HCT116 (cell line): ENCODE measurements around the gene ATF7. TPM values are rescaled to one million over a fixed set of nuclear protein-coding genes. Genes with fewer than 3 reads are reported as not detected.
A peak's percentile ranks its signal among the peaks of the same experiment; 100 is the strongest.

ENCODE experiments used
- ATAC-seq: fragments of 200-7000 bp; cut with Tn5 transposase; 2 replicates; pipeline ENCODE4 v1.9.1; 2020; ENCODE audit warnings: mild to moderate bottlenecking, moderate library complexity
- BruUV-seq: library from RNA; stranded (reverse); fragments of 400-500 nt; replicated peaks from 2 replicates; lab custom pipeline; 2021; lab: Mats Ljungman, UMichigan
- CTCF ChIA-PET: fragments of 300-600 bp; sonication (Branson Sonifier 250); formaldehyde crosslinking; loops from one replicate; lab custom pipeline; 2021; ENCODE audit warnings: antibody characterized with exemption; lab: Charles Lee
- POLR2A ChIA-PET: fragments of 300-600, 350-600 bp; sonication (Branson Sonifier 250); formaldehyde crosslinking; loops from one replicate; lab custom pipeline; 2021; ENCODE audit warnings: antibody characterized with exemption; lab: Charles Lee
- RAD21 ChIA-PET, 2 experiments: fragments of 300-600 bp; sonication (Branson Sonifier 250); formaldehyde crosslinking; loops; one replicate each; lab custom pipeline; 2023; ENCODE audit warnings: low total read pairs in 2 of 2; ENCODE audit not compliant: uncharacterized antibody in 2 of 2, unreplicated experiment in 2 of 2, low non-redundant PET in 1 of 2; lab: Charles Lee
- DNase-seq: peaks from one replicate; pipeline ENCODE4 v3.0.0-alpha.2; 2010; ENCODE audit warnings: low read depth, low spot score
- H2AFZ ChIP-seq: fragments of 200-600 bp; shearing (Covaris generic), sonication (generic); 2 replicates; pipeline ENCODE4 v1.6.1; 2017; ENCODE audit warnings: low read depth, mixed run types, mixed read lengths, antibody characterized with exemption, low read length; ENCODE audit not compliant: poor library complexity, severe bottlenecking
- H3K27ac ChIP-seq: 2 replicates; pipeline ENCODE4 v1.5.1; 2012; ENCODE audit warnings: low read depth, low read length
- H3K27me3 ChIP-seq: fragments of 200-600 bp; sonication (generic); 2 replicates; pipeline ENCODE4 v1.6.1; 2016; ENCODE audit warnings: mixed run types, low read length, mixed read lengths; ENCODE audit not compliant: insufficient read depth
- H3K36me3 ChIP-seq, 2 experiments: fragments of 200-500 bp in 1 of 2; fragments of 200-600 bp in 1 of 2; sonication (Bioruptor generic) in 1 of 2; sonication (generic) in 1 of 2; 2 replicates each; pipeline versions ENCODE4 v1.5.1 to v1.6.1; 2014 to 2016; ENCODE audit warnings: low read length in 2 of 2, inconsistent platforms in 1 of 2, mixed read lengths in 1 of 2, mixed run types in 1 of 2; ENCODE audit not compliant: insufficient read depth in 2 of 2, control insufficient read depth in 1 of 2
- H3K4me1 ChIP-seq, 2 experiments: fragments of 200-600 bp in 1 of 2; sonication (generic) in 1 of 2; 2 replicates each; pipeline versions ENCODE4 v1.5.1 to v1.6.1; 2012 to 2017; ENCODE audit warnings: low read length in 2 of 2, inconsistent platforms in 1 of 2, mild to moderate bottlenecking in 1 of 2, mixed read lengths in 1 of 2, mixed run types in 1 of 2, moderate library complexity in 1 of 2; ENCODE audit not compliant: insufficient read depth in 2 of 2, control insufficient read depth in 1 of 2
- H3K4me2 ChIP-seq: fragments of 200-600 bp; sonication (generic); 2 replicates; pipeline ENCODE4 v1.6.1; 2017; ENCODE audit warnings: mixed run types, low read length, mixed read lengths
- H3K4me3 ChIP-seq, 2 experiments: fragments of 200-600 bp in 1 of 2; sonication (generic) in 1 of 2; replicated peaks in 1 of 2; 2 replicates each; pipeline ENCODE4 v1.5.1; 2011 to 2016; ENCODE audit warnings: low read length in 2 of 2, control low read depth in 1 of 2, low read depth in 1 of 2, mild to moderate bottlenecking in 1 of 2, mixed read lengths in 1 of 2, mixed run types in 1 of 2
- H3K79me2 ChIP-seq: fragments of 200-600 bp; sonication (generic); 2 replicates; pipeline ENCODE4 v1.6.1; 2017; ENCODE audit warnings: mild to moderate bottlenecking, mixed run types, low read length, moderate library complexity, mixed read lengths; ENCODE audit not compliant: insufficient read depth
- H3K9ac ChIP-seq: fragments of 200-600 bp; sonication (generic); 2 replicates; pipeline ENCODE4 v1.6.1; 2016; ENCODE audit warnings: low read length, mixed read lengths
- H3K9me2 ChIP-seq: fragments of 200-600 bp; sonication (generic), shearing (Covaris generic); 2 replicates; pipeline ENCODE4 v1.6.1; 2017; ENCODE audit warnings: mixed run types, mild to moderate bottlenecking, moderate library complexity; ENCODE audit not compliant: insufficient read depth
- H3K9me3 ChIP-seq, 2 experiments: fragments of 200-500 bp in 1 of 2; fragments of 200-600 bp in 1 of 2; sonication (Bioruptor generic) in 1 of 2; sonication (generic) in 1 of 2; 2 replicates each; pipeline ENCODE4 v1.6.1; 2014 to 2017; ENCODE audit warnings: low read length in 2 of 2, mixed read lengths in 2 of 2, inconsistent platforms in 1 of 2, low read depth in 1 of 2, mild to moderate bottlenecking in 1 of 2, mixed run types in 1 of 2, moderate library complexity in 1 of 2; ENCODE audit not compliant: control insufficient read depth in 1 of 2, insufficient read depth in 1 of 2
- H4K20me1 ChIP-seq: fragments of 200-600 bp; sonication (generic), shearing (Covaris generic); 2 replicates; pipeline ENCODE4 v1.6.1; 2017; ENCODE audit warnings: mixed run types, mild to moderate bottlenecking, moderate library complexity; ENCODE audit not compliant: insufficient read depth
- ELF1 ChIP-seq: IDR thresholded peaks from 2 replicates; pipeline ENCODE4 v1.6.1; 2012; ENCODE audit warnings: low read depth, borderline replicate concordance
- EZH2 ChIP-seq: fragments of 200-600 bp; sonication (generic); IDR thresholded peaks from 2 replicates; pipeline ENCODE4 v1.6.1; 2017; ENCODE audit warnings: antibody characterized with exemption, mixed run types
- FOSL1 ChIP-seq: IDR thresholded peaks from 2 replicates; pipeline ENCODE4 v1.6.1; 2012; ENCODE audit warnings: low read depth
- SIN3A ChIP-seq: IDR thresholded peaks from 2 replicates; pipeline ENCODE4 v1.6.1; 2012; ENCODE audit warnings: low read depth
- intact Hi-C: fragments of 100-400 bp; cut with micrococcal nuclease; formaldehyde crosslinking; loops from 2 replicates; pipeline ENCODE4 v1.10.0; 2022
- total RNA-seq: library from RNA; stranded (reverse); gene quantifications from one replicate; pipeline ENCODE4 v1.2.1, GENCODE V29; 2021; ENCODE audit not compliant: unreplicated experiment

Gene ATF7
- total RNA-seq, 1 experiment from 2014 or later = 24.0 TPM

GRCh38 chr12:53532021-53532420 lies 94.2 kb downstream of the ATF7 start:
- no peak for TF ChIP-seq SIN3A
- ATAC-seq (no peak), DNase-seq (no peak)
- Histone ChIP-seq H2AFZ (no peak overlapping the region), H3K9me2 (no peaks in the 10 kb centered on the region), H3K4me2 (no peak overlapping the region), H3K9ac (no peak overlapping the region), H3K27me3 (no peaks in the 10 kb centered on the region), H3K9me3 (no peaks in the 10 kb centered on the region), H3K27ac (no peak overlapping the region), H3K36me3 (peaks cover 21 to 29% of the 10 kb centered on the region in 2 experiments), H4K20me1 (no peaks in the 10 kb centered on the region), H3K4me3 (no peak overlapping the region), H3K79me2 (no peaks in the 10 kb centered on the region), H3K4me1 (peaks cover 0 to 12% of the 10 kb centered on the region in 2 experiments; a peak in 2 of 4 replicates)
- intact Hi-C loops = no loop called here
- POLR2A ChIA-PET = no interaction called here
- CTCF ChIA-PET = no interaction called here
- BruUV-seq = no TSS peak
- RAD21 ChIA-PET = no interaction called here

GRCh38 chr12:53530920-53531319 lies 95.3 kb downstream of the ATF7 start:
- no peak overlapping the region for H2AFZ ChIP-seq
- H3K9me2 ChIP-seq = no peaks in the 10 kb centered on the region
- DNase-seq = peak; percentile 16
- RAD21 ChIA-PET = no interaction called here
- no peak for TF ChIP-seq ELF1
- 0 out of 2 replicates have a peak, but pooled peaks have one; percentile 27 for TF ChIP-seq FOSL1
- no peak for TF ChIP-seq EZH2
- TF ChIP-seq, all 23 proteins: peak for 1
- no peaks in the 10 kb centered on the region for H3K27me3 ChIP-seq
- ChIA-PET CTCF (interaction anchor here (0.7 kb wide), 1 partner anchor 723 kb away, joined by 4 read pairs; no protein-coding TSS in a partner anchor), POLR2A (no interaction called here)
- H3K4me3 ChIP-seq = no peak overlapping the region
- H4K20me1 ChIP-seq = no peaks in the 10 kb centered on the region
- BruUV-seq = no TSS peak
- no peaks in the 10 kb centered on the region for H3K9me3 ChIP-seq
- ATAC-seq = peak; percentile 81; the same call in 1 of the 2 replicates
- H3K36me3 ChIP-seq = peaks cover 18 to 26% of the 10 kb centered on the region in 2 experiments
- H3K9ac ChIP-seq = no peak overlapping the region
- intact Hi-C loops = no loop called here
- H3K4me2 ChIP-seq = peak overlapping the region; percentile 48
- H3K4me1 ChIP-seq = peaks cover 0 to 12% of the 10 kb centered on the region in 2 experiments; a peak in 2 of 4 replicates
- no peak overlapping the region for H3K27ac ChIP-seq
- no peaks in the 10 kb centered on the region for H3K79me2 ChIP-seq
